GM18858 (cell line): Measurements from ENCODE around the gene NOSIP.
"Not testable (repeated sequence)": the region's sequence is repeated elsewhere in the genome, so short reads cannot be mapped to it uniquely, and the experiment has no call there.

Experiments used
- ATAC-seq: cut with Tn5 transposase; IDR thresholded peaks from one replicate; pipeline ENCODE4 v1.9.1; 2021; ENCODE audit not compliant: unreplicated experiment

Gene NOSIP

GRCh38 chr19:49580264-49581006, at the start of gene NOSIP:
TSS of gene NOSIP (minus strand) at chr19:49580556. CDS start at chr19:49560691, 19,865 bp downstream.
- ATAC-seq = no peak

DNA sequence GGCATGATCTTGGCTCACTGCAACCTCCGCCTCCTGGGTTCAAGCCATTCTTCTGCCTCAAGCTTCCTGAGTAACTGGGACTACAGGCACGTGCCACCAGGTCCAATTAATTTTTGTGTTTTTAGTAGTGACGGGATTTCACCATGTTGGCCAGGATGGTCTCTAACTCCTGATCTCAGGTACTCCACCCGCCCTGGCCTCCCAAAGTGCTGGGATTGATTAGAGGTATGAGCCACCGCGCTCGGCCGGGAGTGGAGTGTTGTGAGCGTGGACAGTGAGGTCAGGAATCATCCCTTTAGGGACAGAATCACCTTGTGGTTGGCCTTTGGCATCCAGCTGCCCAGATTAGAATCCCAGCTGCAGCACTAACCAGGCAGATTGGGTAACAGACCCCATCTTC, 49.3 kb upstream of the NOSIP start:
- no peak for ATAC-seq

- no peak for ATAC-seq
Observed at GRCh38 chr19:49626226-49626625, 45.9 kb upstream of the NOSIP start.

- ATAC-seq = no peak
Observed at GRCh38 chr19:49624967-49625910, 44.9 kb upstream of the NOSIP start.

GRCh38 chr19:49617860-49618259, 37.5 kb upstream of the NOSIP start:
- ATAC-seq = not testable (repeated sequence)

DNA sequence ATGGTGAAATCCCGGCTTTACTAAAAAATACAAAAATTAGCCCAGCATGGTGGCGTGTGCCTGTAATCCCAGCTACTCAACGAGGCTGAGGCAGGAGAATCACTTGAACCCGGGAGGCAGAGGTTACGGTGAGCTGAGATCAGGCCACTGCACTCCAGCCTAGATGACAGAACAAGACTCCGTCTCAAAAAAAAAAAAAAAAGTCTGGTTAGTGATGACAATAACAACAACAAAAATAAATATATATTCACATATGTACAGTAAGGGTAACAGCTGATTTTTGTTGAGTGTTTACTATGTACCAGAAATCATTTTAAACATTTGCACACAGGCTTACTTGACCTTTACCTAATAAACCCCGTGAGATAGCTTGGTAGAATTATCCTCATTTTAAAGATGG, 36.6 kb upstream of the NOSIP start:
- no peak for ATAC-seq

GRCh38 chr19:49616532-49616931, 36.2 kb upstream of the NOSIP start:
- no peak for ATAC-seq

DNA sequence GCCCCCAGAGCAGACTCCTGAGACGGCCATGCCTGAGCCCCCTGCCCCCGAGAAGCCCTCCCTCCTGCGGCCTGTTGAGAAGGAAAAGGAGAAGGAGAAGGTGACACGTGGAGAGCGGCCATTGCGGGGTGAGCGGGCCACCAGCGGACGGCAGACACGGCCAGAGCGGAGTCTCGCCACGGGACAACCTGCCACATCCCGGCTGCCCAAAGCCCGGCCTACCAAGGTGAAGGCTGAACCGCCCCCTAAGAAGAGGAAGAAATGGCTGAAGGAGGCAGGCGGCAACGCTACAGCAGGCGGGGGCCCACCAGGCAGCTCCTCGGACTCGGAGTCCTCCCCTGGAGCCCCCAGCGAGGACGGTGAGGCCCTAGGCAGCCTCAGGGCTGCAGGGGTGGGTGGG, 35.5 kb upstream of the NOSIP start:
- no peak for ATAC-seq

GRCh38 chr19:49614096-49614833, 33.9 kb upstream of the NOSIP start:
- ATAC-seq = no peak

GRCh38 chr19:49613374-49613773, 33.0 kb upstream of the NOSIP start:
- no peak for ATAC-seq

DNA sequence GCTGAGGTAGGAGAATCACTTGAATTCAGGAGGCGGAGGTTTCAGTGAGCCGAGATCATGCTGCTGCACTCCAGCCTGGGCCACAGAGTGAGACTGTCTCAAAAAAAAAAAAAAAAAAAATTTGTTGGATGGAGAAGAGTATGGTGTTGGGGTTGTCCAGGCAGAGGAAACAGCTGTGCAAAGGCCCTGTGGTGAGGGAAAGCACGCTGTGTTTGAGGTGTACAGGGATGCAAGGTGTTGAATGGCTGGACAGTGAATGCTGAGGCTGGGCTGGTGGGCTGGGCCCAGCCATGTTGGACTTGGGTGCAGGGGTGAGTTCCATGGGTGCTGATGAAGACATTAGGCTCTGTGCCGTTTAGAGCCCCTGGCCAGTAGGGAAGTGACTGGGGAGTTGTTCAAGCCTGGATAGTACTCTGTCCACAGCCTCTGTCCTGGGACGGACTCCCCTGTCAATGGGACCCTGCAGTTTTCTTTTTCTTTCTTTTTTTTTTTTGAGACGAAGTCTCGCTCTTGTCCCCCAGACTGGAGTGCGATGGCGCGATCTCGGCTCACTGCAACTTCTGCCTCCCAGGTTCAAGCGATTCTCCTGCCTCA, 29.2 kb upstream of the NOSIP start:
- no peak for ATAC-seq

DNA sequence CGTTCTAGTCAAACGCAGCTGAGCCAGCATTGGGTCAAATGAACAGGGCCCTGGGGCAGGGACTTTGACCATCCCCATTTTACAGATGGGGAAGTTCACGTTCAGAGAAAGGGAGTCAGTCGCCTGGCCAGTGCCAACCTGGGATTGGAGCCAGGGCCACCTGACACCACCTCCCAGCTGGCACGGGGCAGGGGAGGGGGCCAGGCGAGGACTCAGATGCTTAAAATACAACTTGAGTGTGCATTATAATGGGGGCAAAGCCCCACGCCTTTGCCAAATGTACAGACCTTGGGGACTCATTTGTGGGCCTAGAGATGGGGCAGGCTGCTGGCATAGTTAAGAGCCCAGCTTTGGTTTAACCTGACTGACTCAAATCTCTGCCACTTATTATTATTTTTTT, 25.2 kb upstream of the NOSIP start:
- no peak for ATAC-seq

GRCh38 chr19:49602806-49603205, 22.4 kb upstream of the NOSIP start:
- ATAC-seq = no peak

- no peak for ATAC-seq
Observed at GRCh38 chr19:49601482-49602038, 21.2 kb upstream of the NOSIP start.

GRCh38 chr19:49599378-49600295, 19.3 kb upstream of the NOSIP start:
- no peak for ATAC-seq

- ATAC-seq = no peak
Observed at GRCh38 chr19:49597703-49597974, 17.3 kb upstream of the NOSIP start.

DNA sequence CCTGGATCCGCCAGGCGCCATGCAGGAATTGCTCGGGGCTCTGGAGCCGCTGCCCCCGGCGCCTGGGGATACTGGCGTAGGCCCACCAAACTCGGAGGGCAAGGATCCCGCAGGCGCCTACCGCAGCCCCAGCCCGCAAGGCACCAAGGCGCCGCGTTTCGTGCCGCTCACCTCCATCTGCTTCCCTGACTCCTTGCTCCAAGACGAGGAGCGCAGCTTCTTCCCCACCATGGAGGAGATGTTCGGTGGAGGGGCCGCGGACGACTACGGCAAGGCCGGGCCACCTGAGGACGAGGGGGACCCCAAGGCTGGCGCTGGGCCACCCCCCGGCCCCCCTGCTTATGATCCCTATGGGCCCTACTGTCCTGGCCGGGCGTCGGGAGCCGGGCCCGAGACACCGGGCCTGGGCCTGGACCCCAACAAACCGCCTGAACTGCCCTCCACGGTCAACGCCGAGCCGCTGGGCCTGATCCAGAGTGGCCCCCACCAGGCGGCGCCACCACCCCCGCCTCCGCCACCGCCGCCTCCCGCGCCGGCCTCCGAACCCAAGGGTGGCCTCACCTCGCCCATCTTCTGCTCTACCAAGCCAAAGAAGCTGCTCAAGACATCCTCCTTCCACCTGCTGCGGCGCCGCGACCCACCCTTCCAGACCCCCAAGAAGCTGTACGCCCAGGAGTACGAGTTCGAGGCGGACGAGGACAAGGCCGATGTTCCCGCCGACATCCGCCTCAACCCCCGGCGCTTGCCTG, 16.8 kb upstream of the NOSIP start:
- ATAC-seq = no peak

DNA sequence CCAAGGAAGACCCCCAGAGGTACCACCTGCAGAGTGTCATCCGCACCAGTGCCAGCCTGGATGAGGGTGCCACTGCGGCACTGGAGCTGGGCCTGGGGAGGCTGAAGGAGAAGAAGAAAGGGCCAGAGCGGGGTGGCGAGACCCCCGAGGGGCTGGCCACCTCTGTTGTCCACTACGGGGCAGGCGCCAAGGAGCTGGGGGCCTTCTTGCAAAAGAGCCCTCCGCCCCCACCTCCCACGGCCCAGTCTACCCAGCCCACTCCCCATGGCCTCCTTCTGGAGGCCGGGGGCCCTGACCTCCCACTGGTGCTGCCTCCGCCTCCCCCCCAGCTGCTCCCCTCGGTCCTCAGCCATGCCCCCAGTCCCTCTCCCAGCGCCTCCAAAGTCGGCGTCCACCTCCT, 16.1 kb upstream of the NOSIP start:
- ATAC-seq = no peak

GRCh38 chr19:49595819-49596404, 15.6 kb upstream of the NOSIP start:
- ATAC-seq = no peak
